Suppressor macrophage treated with lipopolysaccharide for 1 hour (primary cell): Measurements from ENCODE around the gene SEC14L1.
"Not testable (repeated sequence)": the region's sequence is repeated elsewhere in the genome, so short reads cannot be mapped to it uniquely, and the experiment has no call there.

Experiments used
- DNase-seq, 3 donors: peaks; one replicate each; pipeline ENCODE4 v3.0.0-alpha.2; 2020 to 2022

Gene SEC14L1

GRCh38 chr17:77142689-77143088, 1.9 kb downstream of the SEC14L1 start:
- DNase-seq: no peak

- DNase-seq: no peak
Observed at GRCh38 chr17:77143306-77143705, 2.5 kb downstream of the SEC14L1 start.

- no peak for DNase-seq
Observed at GRCh38 chr17:77144227-77144626, 3.5 kb downstream of the SEC14L1 start.

- no peak for DNase-seq
Observed at GRCh38 chr17:77145224-77145611, 4.4 kb downstream of the SEC14L1 start.

- DNase-seq: peak; percentile 28 to 57 (median 46)
Observed at GRCh38 chr17:77145612-77146245, 5.0 kb downstream of the SEC14L1 start.

GRCh38 chr17:77146246-77146632, 5.5 kb downstream of the SEC14L1 start:
- peak in 2 of 3 donors; percentile 44 to 50 for DNase-seq

- DNase-seq: no peak
Observed at GRCh38 chr17:77146882-77147281, 6.1 kb downstream of the SEC14L1 start.

GRCh38 chr17:77147357-77147801, 6.6 kb downstream of the SEC14L1 start:
- DNase-seq: no peak

GRCh38 chr17:77148077-77148939, 7.5 kb downstream of the SEC14L1 start:
- no peak for DNase-seq

GRCh38 chr17:77148940-77149510, 8.3 kb downstream of the SEC14L1 start:
- no peak for DNase-seq

- no peak for DNase-seq
Observed at GRCh38 chr17:77150196-77150595, 9.4 kb downstream of the SEC14L1 start.

- no peak for DNase-seq
Observed at GRCh38 chr17:77151186-77151585, 10.4 kb downstream of the SEC14L1 start.

GRCh38 chr17:77152056-77152455, 11.3 kb downstream of the SEC14L1 start:
- not testable (repeated sequence) for DNase-seq

GRCh38 chr17:77153472-77153871, 12.7 kb downstream of the SEC14L1 start:
- no peak for DNase-seq

GRCh38 chr17:77153999-77154586, 13.3 kb downstream of the SEC14L1 start:
- no peak for DNase-seq

- no peak for DNase-seq
Observed at GRCh38 chr17:77155125-77155524, 14.4 kb downstream of the SEC14L1 start.

- DNase-seq: peak; percentile 22 to 57 (median 57)
Observed at GRCh38 chr17:77157766-77158165, 17.0 kb downstream of the SEC14L1 start.

GRCh38 chr17:77160091-77160874, 19.5 kb downstream of the SEC14L1 start:
- no peak for DNase-seq

GRCh38 chr17:77160875-77161530, 20.2 kb downstream of the SEC14L1 start:
- peak in 1 of 3 donors; percentile 11 for DNase-seq

GRCh38 chr17:77161953-77162352, 21.2 kb downstream of the SEC14L1 start:
- no peak for DNase-seq

GRCh38 chr17:77163001-77163400, 22.2 kb downstream of the SEC14L1 start:
- no peak for DNase-seq
